ENCODE results near the gene KLK15. TPM values are rescaled to one million over a fixed set of nuclear protein-coding genes. Genes with fewer than 3 reads are reported as not detected.

The KLK15 gene
- total and polyA plus RNA-seq, 2 donors (not counting 3 experiments of a cell fraction or from before 2014, with no cell fraction given) = not detected

GRCh38 chr19:50830266-50831025 lies 2.9 kb downstream of the KLK15 start:
- ChIA-PET CTCF (interaction anchor here (0.5 kb wide), 1 partner anchor 23 kb away, joined by 3 read pairs; no protein-coding TSS in a partner anchor), POLR2A (no interaction called here)
- FAIRE-seq (no peak), DNase-seq (ENCODE audit: low read depth, low spot score) (no peak)
- dilution Hi-C loops (cut with MboI; ENCODE audit: extremely low pct_ligation_motif_present, low sequenced_read_pairs) (no loop called here), intact Hi-C loops (cut with micrococcal nuclease) (no loop called here)
- Histone ChIP-seq H3K79me2 (ENCODE audit: control insufficient read depth, insufficient read depth, low read length) (no peaks in the 10 kb centered on the region), H3K9me3 (replicated peaks; ENCODE audit: control insufficient read depth, insufficient read depth, low read length) (no peaks in the 10 kb centered on the region), H4K20me1 (replicated peaks; ENCODE audit: control insufficient read depth, extremely low read depth, insufficient read depth, low read length) (no peaks in the 10 kb centered on the region), H3K27ac (ENCODE audit: insufficient read depth, low read depth, low read length) (no peak overlapping the region), H3K27me3 (ENCODE audit: control insufficient read depth in 2 of 2, insufficient read depth in 2 of 2, low read length in 2 of 2) (no peaks in the 10 kb centered on the region), H3K4me1 (ENCODE audit: control insufficient read depth, extremely low read depth, insufficient read depth, low read length) (peaks cover 2% of the 10 kb centered on the region), H2AFZ (ENCODE audit: low read depth, low read length) (no peak overlapping the region), H3K4me2 (ENCODE audit: insufficient read depth, low read length) (no peak overlapping the region), H3K36me3 (ENCODE audit: control insufficient read depth in 2 of 2, extremely low read depth in 1 of 2, insufficient read depth in 2 of 2, low read length in 2 of 2) (no peaks in the 10 kb centered on the region), H3K4me3 (replicated peaks in 1 of 3; ENCODE audit: insufficient read depth in 1 of 3, low read depth in 1 of 3, low read length in 3 of 3) (no peak overlapping the region), H3K9me1 (replicated peaks; ENCODE audit: control insufficient read depth, extremely low read depth, insufficient read depth, low read length) (no peaks in the 10 kb centered on the region), H3K9ac (replicated peaks; ENCODE audit: extremely low read depth, insufficient read depth, low read length) (no peak overlapping the region)
- TF ChIP-seq MAX (IDR thresholded peaks at IDR 0.05; ENCODE audit: insufficient read depth, insufficient read length) = no peak
- no peak for TF ChIP-seq JUN (IDR thresholded peaks at IDR 0.05; ENCODE audit: borderline replicate concordance, insufficient read depth, insufficient read length, low read depth)
- no peak for TF ChIP-seq POLR2A (IDR thresholded peaks at IDR 0.05; ENCODE audit: low read depth, low read length)
- TF ChIP-seq CTCF (IDR thresholded peaks at IDR 0.05; ENCODE audit: extremely low read depth in 1 of 2, insufficient read depth in 1 of 2, low read depth in 1 of 2, low read length in 2 of 2) = no peak
- no peak for TF ChIP-seq GATA2 (IDR thresholded peaks at IDR 0.05; ENCODE audit: insufficient read depth, insufficient read length, low read depth, low read length)
- no peak for TF ChIP-seq EZH2 (IDR thresholded peaks at IDR 0.05; ENCODE audit: borderline replicate concordance, low read depth, low read length, severe bottlenecking)
- TF ChIP-seq MYC (IDR thresholded peaks at IDR 0.05; ENCODE audit: low read depth, low read length) = no peak
- no peak for TF ChIP-seq FOS (IDR thresholded peaks at IDR 0.05; ENCODE audit: borderline replicate concordance, insufficient read depth, low read length)
- TF ChIP-seq POLR2AphosphoS5 (IDR thresholded peaks at IDR 0.05; ENCODE audit: insufficient read depth, low read depth, low read length) = no peak
- BruUV-seq (replicated peaks) = no TSS peak

All from endothelial cell of umbilical vein (primary cell).